Measurements from ENCODE around the gene CHURC1.

Gene CHURC1

GRCh38 chr14:64958743-64959142 is 44.5 kb downstream of the CHURC1 start:
- DNase-seq, result no peak

GRCh38 chr14:64960762-64961276 is 46.6 kb downstream of the CHURC1 start:
- DNase-seq, result no peak

- DNase-seq, result no peak
These were observed 49.4 kb downstream of the CHURC1 start for GRCh38 chr14:64963611-64964010.

- no peak for DNase-seq
These were observed 51.2 kb downstream of the CHURC1 start for GRCh38 chr14:64965356-64966000.

GRCh38 chr14:64966976-64967375 is 52.7 kb downstream of the CHURC1 start:
- DNase-seq, result no peak

- no peak for DNase-seq
These were observed 53.9 kb downstream of the CHURC1 start for GRCh38 chr14:64968167-64968566.

- no peak for DNase-seq
These were observed 54.4 kb downstream of the CHURC1 start for GRCh38 chr14:64968651-64969050.

GRCh38 chr14:64970041-64970440 is 55.8 kb downstream of the CHURC1 start:
- no peak for DNase-seq

- DNase-seq, result no peak
These were observed 56.7 kb downstream of the CHURC1 start for GRCh38 chr14:64970776-64971477.

GRCh38 chr14:64971491-64971942 is 57.3 kb downstream of the CHURC1 start:
- no peak for DNase-seq

- DNase-seq, result peak; percentile 33
These were observed 57.9 kb downstream of the CHURC1 start, which contains the start of gene RAB15 for GRCh38 chr14:64971943-64972791. TSS of gene RAB15 (minus strand) at chr14:64972336. CDS start at chr14:64972076, 260 bp downstream.

GRCh38 chr14:64973026-64973442 is 58.8 kb downstream of the CHURC1 start:
- DNase-seq, result no peak

- DNase-seq, result no peak
These were observed 59.6 kb downstream of the CHURC1 start for GRCh38 chr14:64973826-64974225.

GRCh38 chr14:64974563-64974962 is 60.3 kb downstream of the CHURC1 start:
- no peak for DNase-seq

- no peak for DNase-seq
These were observed 65.2 kb downstream of the CHURC1 start for GRCh38 chr14:64979336-64980074.

GRCh38 chr14:64983439-64984310 is 69.4 kb downstream of the CHURC1 start:
- no peak for DNase-seq

All from activated gamma-delta T cell (primary cell).